ENCODE results near the gene FAM169A.

DNA sequence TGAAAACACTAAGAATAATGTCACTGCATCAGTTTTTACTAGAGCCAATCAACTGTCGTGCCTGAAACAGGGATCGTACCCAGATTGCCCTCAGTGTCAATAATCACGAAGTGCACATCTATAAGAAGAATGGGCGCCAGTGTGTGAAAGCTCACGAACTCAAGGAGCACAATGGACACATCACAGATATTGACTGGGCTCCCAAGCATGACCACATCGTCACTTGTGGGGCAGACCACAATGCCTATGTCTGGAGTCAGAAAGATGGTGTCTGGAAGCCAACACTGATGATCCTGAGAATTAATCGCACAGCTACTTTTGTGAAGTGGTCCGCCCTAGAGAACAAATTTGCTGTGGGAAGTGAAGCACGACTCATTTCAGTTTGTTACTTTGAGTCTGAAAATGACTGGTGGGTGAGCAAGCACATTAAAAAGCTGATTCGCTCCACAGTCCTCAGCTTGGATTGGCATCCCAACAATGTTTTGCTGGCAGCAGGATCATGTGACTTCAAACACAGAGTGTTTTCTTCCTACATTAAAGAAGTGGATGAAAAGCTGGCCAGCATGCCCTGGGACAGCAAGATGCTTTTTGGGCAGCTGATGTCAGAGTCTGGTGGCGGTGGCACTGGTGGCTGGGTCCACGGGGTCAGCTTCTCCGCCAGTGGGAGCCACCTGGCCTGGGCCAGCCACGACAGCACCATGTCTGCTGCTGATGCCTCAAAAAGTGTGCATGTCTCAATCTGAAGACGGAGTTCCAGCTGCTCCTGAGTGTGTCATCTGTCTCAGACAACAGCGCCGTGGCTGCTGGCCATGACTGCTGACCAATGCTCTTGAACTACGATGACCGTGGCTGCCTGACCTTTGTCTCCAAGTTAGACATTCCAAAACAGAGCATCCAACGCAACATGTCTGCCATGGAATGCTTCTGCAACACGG lies 66.9 kb downstream of the FAM169A start:
- TF ChIP-seq POLR2A (IDR thresholded peaks at IDR 0.05; ENCODE audit: low read length) (no peak), GATA1 (IDR thresholded peaks at IDR 0.05; ENCODE audit: low read depth, low read length) (no peak)
